LNCAP (cell line): ENCODE results near the gene OXSR1.

Experiments used
- TF ChIP-seq, protein P1 (sequence below): fragments of 450-650 bp; IDR thresholded peaks from 2 replicates; pipeline ENCODE4 v1.5.1; 2017; ENCODE audit warnings: mild to moderate bottlenecking

The OXSR1 gene

DNA sequence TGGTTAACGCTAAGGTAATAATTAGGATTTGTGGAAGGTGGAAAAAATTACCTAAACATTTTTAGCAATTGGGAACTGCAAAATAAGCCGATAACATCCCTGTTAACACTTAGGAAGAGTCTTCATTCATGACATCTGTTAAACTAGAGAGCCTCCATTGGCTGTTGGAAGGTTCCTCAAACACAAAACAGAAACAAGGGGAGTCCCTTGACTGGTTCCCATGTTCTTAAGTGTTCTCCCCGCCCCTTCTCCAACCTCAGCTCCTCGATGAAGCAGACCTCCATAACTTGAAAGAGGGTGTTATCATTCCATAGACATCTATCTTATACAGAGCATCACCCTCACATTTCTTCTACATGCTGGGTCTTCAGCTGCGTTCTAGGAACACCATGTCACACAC is 102.8 kb downstream of the OXSR1 start:
- TF ChIP-seq, protein P1, sequence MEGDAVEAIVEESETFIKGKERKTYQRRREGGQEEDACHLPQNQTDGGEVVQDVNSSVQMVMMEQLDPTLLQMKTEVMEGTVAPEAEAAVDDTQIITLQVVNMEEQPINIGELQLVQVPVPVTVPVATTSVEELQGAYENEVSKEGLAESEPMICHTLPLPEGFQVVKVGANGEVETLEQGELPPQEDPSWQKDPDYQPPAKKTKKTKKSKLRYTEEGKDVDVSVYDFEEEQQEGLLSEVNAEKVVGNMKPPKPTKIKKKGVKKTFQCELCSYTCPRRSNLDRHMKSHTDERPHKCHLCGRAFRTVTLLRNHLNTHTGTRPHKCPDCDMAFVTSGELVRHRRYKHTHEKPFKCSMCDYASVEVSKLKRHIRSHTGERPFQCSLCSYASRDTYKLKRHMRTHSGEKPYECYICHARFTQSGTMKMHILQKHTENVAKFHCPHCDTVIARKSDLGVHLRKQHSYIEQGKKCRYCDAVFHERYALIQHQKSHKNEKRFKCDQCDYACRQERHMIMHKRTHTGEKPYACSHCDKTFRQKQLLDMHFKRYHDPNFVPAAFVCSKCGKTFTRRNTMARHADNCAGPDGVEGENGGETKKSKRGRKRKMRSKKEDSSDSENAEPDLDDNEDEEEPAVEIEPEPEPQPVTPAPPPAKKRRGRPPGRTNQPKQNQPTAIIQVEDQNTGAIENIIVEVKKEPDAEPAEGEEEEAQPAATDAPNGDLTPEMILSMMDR, result no peak

DNA sequence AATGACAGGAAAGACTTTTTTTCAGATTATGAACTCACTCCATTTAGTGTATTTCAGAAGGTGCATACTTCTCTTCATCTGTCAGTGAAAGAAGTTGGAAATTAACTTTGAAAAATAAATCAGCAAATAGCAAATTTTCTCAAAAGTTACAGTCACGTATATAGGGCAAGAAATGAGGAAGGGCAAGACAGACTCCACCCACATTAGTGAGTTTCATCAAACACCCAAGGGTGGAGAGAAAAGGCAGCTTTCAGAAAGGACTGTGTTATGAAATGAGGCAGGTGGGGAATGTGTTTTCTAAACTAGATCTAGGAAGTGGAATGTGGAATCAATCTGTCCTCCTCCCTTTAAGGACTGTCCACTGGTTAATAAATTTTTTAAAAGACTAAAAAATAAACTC is 103.2 kb downstream of the OXSR1 start:
- TF ChIP-seq, protein P1, result no peak

DNA sequence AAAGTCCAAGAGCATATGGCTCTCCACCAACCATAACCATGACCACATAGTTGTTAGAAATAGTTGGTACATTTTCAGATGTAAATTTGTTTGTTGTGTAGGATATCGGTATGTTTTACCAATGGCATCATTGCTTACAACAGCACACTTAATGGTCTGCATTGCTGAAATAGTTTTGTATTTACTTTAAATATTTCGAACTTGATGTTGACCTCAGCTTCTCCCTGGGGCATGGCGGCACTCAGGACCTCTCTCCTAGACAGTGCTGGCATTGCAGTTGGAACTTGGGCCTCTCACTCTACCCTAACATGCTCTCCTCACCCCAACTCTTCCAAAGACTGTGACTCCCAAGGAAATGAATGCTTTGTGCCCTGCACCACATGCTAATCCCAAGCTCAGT is 105.3 kb downstream of the OXSR1 start:
- TF ChIP-seq, protein P1, result no peak

DNA sequence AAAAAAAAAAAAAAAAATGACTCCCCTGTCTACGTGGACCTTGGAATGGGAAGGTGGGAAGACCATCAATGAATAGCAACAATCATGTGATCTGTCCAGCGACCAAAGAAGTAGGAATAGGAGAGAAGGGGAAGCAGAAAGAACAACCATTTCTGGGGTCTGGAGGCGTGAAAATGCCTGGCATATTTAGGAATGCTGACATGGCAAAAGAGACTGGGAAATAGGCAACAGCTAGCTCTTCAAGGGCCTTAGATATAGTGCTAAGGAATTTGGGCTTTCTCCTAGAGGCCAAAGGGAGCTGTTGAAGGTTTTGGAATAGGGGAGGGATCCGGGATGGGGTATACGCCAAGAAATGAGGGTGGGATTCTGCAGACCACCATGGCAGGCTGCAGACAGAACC is 106.2 kb downstream of the OXSR1 start:
- TF ChIP-seq, protein P1, result no peak

DNA sequence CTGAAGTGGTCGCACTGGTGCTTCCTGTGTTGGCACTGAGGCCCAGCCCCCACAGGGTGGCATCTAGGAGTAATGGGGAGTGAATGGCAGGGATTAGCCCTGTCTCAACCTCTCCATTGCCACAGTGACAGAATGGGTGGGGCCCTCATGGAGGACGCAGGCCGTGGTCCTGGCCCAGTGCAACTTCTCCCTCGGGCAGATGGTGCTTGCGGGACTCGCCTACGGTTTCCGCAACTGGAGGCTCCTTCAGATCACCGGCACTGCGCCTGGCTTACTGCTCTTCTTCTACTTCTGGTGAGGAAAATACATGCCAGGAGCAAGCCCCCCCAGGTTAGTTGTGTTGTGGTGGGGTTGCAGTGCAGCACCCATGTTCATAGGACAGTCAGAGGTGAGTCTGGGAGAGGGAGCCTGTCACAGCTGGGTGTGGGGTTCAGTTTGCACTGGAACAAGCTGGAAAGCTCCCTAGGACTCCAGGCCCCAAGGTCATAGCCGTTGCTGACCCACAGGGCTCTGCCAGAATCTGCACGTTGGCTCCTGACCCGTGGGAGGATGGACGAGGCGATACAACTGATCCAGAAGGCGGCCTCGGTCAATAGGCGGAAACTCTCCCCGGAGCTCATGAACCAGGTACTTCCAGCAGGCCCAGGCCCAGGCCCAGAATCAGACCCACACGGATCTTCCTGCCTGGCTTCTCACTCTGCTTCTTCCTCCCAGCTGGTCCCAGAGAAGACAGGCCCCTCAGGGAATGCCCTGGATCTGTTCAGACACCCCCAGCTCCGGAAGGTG is 109.7 kb downstream of the OXSR1 start:
- TF ChIP-seq, protein P1, result no peak

DNA sequence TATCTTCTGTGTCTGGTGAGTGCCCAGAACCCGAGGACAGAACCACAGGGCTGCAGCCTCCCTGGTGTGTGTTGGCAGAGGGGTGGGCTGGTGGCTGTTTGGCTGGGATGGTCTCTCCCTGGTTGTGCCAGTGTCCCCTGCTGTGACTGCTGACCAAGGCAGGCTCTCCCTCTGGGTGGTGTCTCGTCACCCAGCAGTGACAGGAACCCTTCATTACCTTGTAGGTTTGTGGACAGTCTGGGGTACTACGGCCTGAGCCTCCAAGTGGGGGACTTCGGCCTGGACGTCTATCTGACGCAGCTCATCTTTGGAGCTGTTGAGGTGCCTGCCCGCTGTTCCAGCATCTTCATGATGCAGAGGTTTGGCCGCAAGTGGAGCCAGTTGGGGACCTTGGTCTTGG is 110.3 kb downstream of the OXSR1 start:
- TF ChIP-seq, protein P1, result no peak

DNA sequence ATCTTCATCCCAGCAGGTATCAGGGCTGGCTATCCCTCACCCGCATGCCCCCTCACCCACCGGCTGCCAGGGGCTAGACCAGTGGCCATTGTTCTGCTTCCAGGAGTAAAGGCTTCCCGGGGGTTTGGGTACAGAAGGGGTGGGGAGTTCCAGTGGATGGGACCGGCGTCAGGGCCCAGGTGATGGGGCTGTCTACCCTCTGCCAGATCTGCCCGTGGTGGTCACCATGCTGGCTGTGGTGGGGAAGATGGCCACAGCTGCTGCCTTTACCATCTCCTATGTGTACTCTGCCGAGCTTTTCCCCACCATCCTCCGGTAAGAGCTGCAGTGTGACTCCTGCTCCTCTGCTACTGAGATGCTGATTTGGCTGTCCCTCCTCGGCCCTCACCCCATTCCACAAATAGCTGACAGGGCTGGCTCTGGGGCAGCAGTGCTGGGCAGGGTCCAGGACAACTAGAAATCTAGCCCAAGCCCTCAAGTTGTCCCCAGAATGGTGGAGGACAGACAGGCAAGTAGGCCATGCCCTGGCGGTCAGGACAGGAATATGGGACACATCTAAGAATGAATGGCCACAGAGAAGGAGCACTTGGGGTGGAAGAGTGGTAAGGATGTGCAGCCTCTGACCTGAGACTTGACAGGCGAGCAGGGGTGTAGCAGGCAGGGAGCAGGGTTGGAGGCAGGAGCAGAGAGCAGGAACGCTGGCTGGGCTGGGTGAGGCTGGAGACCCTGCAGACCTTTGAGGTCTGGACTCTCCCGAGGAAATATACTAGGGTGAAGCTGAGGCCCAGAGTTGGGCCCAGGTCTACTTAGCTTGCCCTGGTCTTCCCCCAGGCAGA is 111.0 kb downstream of the OXSR1 start:
- TF ChIP-seq, protein P1, result no peak
